Measurements from ENCODE around the gene FAM169A. TPM values are rescaled to one million over a fixed set of nuclear protein-coding genes. Genes with fewer than 3 reads are reported as not detected.
"Not testable (repeated sequence)": the region's sequence is repeated elsewhere in the genome, so short reads cannot be mapped to it uniquely, and the experiment has no call there.

FAM169A gene
- total and polyA plus RNA-seq, 2 donors from 2014 or later = 3.5 to 8.6 TPM

DNA sequence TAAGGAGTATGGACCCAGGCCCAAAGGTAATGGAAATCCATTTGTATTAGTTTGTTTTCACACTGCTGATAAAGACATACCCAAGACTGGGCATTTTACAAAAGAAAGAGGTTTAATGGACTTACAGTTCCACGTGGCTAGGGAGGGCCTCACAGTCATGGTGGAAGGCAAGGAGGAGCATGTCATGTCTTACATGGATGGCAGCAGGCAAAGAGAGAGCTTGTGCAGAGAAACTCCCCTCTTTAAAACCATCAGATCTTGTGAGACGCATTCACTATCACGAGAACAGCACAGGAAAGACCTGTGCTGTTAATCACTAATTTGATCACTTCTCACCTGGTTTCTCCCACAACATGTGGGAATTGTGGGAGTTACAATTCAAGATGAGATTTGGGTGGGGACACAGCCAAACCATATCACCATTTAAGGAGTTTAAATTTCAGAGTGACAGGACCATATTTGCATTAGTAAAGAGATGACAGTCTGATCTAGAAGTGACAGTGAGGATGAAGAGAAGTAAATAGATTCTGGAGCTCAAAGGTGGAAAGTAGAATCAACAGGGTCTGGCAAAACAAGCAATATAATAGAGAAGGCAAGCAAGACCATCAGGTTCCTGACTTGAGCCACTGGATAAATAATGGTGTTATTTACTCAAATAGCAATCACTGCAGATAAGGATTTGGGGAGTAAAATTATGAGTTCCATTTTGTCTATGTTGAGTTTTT is 7.5 kb upstream of the FAM169A start:
- no peak for DNase-seq
- TF ChIP-seq, protein P1, sequence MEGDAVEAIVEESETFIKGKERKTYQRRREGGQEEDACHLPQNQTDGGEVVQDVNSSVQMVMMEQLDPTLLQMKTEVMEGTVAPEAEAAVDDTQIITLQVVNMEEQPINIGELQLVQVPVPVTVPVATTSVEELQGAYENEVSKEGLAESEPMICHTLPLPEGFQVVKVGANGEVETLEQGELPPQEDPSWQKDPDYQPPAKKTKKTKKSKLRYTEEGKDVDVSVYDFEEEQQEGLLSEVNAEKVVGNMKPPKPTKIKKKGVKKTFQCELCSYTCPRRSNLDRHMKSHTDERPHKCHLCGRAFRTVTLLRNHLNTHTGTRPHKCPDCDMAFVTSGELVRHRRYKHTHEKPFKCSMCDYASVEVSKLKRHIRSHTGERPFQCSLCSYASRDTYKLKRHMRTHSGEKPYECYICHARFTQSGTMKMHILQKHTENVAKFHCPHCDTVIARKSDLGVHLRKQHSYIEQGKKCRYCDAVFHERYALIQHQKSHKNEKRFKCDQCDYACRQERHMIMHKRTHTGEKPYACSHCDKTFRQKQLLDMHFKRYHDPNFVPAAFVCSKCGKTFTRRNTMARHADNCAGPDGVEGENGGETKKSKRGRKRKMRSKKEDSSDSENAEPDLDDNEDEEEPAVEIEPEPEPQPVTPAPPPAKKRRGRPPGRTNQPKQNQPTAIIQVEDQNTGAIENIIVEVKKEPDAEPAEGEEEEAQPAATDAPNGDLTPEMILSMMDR (IDR thresholded peaks at IDR 0.05; ENCODE audit: borderline replicate concordance, extremely low read depth, insufficient read depth) = no peak

DNA sequence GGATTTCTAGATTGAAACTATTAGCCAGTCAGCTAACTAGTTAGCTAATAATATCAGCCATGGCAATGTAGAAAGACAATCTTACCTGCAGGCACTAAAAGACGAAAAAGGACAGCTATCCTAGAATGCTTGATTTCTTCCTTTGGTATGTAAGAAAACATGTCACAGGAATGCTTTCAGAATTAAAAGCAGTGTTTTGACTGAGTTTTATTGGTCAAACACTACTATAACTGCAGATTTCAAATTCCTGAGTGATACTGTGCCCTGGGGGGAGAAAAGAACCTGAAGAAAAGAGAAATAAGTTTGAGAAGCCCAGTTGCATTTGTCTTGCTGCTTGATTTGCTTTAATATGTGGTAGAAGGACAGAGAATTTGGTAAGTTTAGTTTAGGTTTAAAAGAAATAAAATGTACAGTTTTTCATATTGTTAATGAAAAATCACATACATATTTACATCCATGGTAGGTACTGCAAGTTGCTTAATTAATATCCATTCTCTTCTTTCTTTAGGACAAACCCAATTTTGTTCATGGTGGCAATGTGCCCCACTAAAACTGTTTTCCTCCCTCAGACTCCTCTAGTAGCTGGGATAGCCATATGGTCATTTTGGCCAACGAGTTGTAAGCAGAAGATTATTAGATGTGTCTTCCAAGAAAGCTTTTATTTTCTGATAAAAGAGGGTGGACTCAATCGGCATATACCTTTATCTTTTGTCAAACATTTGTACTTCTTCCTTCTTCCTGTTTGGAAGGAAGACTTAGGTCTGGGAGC is 4.3 kb upstream of the FAM169A start:
- Histone ChIP-seq H3K4me1 (ENCODE audit: control insufficient read depth in 2 of 3, insufficient read depth in 2 of 3, low read depth in 1 of 3, low read length in 3 of 3) (peaks cover 0 to under 1% (median 0%) of the 10 kb centered on the region in 3 donors), H3K36me3 (ENCODE audit: control insufficient read depth in 2 of 3, insufficient read depth in 3 of 3, low read length in 3 of 3) (no peaks in the 10 kb centered on the region), H3K27ac (ENCODE audit: low read depth in 2 of 2, low read length in 2 of 2) (no peak overlapping the region), H3K4me3 (ENCODE audit: low read length in 3 of 3) (no peak overlapping the region), H3K27me3 (ENCODE audit: control insufficient read depth, insufficient read depth, low read length) (no peaks in the 10 kb centered on the region), H3K9ac (ENCODE audit: low read length in 3 of 3) (no peak overlapping the region), H3K9me3 (ENCODE audit: control insufficient read depth in 2 of 3, insufficient read depth in 1 of 3, low read length in 3 of 3) (no peaks in the 10 kb centered on the region)
- DNase-seq (peak in 1 of 5 donors; percentile 13), FAIRE-seq (no peak)
- TF ChIP-seq, protein P1 (IDR thresholded peaks at IDR 0.05; ENCODE audit: borderline replicate concordance, extremely low read depth, insufficient read depth) = no peak
- intact Hi-C loops (cut with DNase I) = no loop called here

More for the DNA sequence above, 7.5 kb upstream of the FAM169A start:
- Histone ChIP-seq H3K4me1 (ENCODE audit: control insufficient read depth in 2 of 3, insufficient read depth in 2 of 3, low read depth in 1 of 3, low read length in 3 of 3) (no peaks in the 10 kb centered on the region), H3K27ac (ENCODE audit: low read depth in 2 of 2, low read length in 2 of 2) (no peak overlapping the region), H3K9me3 (ENCODE audit: control insufficient read depth in 2 of 3, insufficient read depth in 1 of 3, low read length in 3 of 3) (no peaks in the 10 kb centered on the region), H3K27me3 (ENCODE audit: control insufficient read depth, insufficient read depth, low read length) (no peaks in the 10 kb centered on the region), H3K9ac (ENCODE audit: low read length in 3 of 3) (no peak overlapping the region), H3K36me3 (ENCODE audit: control insufficient read depth in 2 of 3, insufficient read depth in 3 of 3, low read length in 3 of 3) (no peaks in the 10 kb centered on the region), H3K4me3 (ENCODE audit: low read length in 3 of 3) (no peak overlapping the region)
- intact Hi-C loops (cut with DNase I) = no loop called here
- no peak for FAIRE-seq

DNA sequence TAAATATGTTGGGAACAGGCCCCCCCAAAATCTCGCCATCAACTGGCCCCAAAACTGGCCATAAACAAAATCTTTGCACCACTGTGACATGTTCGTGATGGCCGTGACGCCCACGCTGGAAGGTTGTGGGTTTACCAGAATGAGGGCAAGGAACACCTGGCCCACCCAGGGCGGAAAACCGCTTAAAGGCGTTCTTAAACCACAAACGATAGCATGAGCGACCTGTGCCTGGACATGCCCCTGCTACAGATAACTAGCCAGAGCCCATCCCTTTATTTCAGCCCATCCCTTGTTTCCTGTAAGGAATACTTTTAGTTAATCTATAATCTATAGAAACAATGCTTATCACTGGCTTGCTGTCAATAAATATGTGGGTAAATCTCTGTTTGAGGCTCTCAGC is 3.2 kb upstream of the FAM169A start:
- DNase-seq; H3K36me3 ChIP-seq (ENCODE audit: control insufficient read depth in 2 of 3, insufficient read depth in 3 of 3, low read length in 3 of 3); FAIRE-seq; H3K27me3 ChIP-seq (ENCODE audit: control insufficient read depth, insufficient read depth, low read length); H3K4me1 ChIP-seq (ENCODE audit: control insufficient read depth in 2 of 3, insufficient read depth in 2 of 3, low read depth in 1 of 3, low read length in 3 of 3); intact Hi-C loops (cut with DNase I); H3K4me3 ChIP-seq (ENCODE audit: low read length in 3 of 3); H3K27ac ChIP-seq (ENCODE audit: low read depth in 2 of 2, low read length in 2 of 2); H3K9ac ChIP-seq (ENCODE audit: low read length in 3 of 3); H3K9me3 ChIP-seq (ENCODE audit: control insufficient read depth in 2 of 3, insufficient read depth in 1 of 3, low read length in 3 of 3): not testable (repeated sequence)

DNA sequence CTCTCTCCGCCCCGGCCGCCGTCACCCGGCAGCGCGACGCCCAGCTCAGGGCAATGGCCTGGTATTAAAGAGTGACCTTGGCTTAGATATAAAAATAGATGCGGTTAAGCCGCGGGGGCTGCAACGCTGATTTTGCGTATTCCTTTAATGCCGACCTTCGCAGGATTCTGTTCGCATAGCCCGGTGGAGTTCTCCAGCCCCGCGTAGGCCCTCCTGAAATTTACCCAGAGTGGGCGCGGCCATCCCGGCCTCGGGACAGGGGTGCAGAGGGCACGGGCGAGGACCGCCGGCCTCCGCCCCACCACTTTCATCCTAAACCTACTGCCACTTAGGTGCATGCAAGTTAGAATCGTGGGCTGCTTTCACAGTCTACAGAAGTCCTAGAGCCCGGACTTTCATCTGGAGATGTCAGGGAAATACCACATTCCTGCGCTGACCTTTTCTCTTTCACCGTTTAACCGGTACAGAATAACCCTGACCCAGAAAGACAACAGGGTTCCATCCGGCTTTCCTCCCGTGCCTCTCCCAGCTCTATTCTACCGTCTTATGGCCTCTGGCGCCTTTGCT is 492 bp upstream of the FAM169A start:
- Histone ChIP-seq H3K36me3 (ENCODE audit: control insufficient read depth in 2 of 3, insufficient read depth in 3 of 3, low read length in 3 of 3) (no peaks in the 10 kb centered on the region), H3K4me3 (ENCODE audit: low read length in 3 of 3) (peak overlapping the region; percentile 1 to 60 (median 12)), H3K9me3 (ENCODE audit: control insufficient read depth in 2 of 3, insufficient read depth in 1 of 3, low read length in 3 of 3) (no peaks in the 10 kb centered on the region), H3K9ac (ENCODE audit: low read length in 3 of 3) (peak overlapping the region in 1 of 3 donors; percentile 63), H3K27me3 (ENCODE audit: control insufficient read depth, insufficient read depth, low read length) (no peaks in the 10 kb centered on the region), H3K4me1 (ENCODE audit: control insufficient read depth in 2 of 3, insufficient read depth in 2 of 3, low read depth in 1 of 3, low read length in 3 of 3) (peaks cover 0 to 7% (median 0%) of the 10 kb centered on the region in 3 donors), H3K27ac (ENCODE audit: low read depth in 2 of 2, low read length in 2 of 2) (no peak overlapping the region)
- DNase-seq = peak in 4 of 5 donors; percentile 34 to 63 (median 51)
- intact Hi-C loops (cut with DNase I) = no loop called here
- no peak for FAIRE-seq
- TF ChIP-seq, protein P1 (IDR thresholded peaks at IDR 0.05; ENCODE audit: borderline replicate concordance, extremely low read depth, insufficient read depth) = no peak
